Lower leg skin (tissue), 4 donors: ENCODE data around the gene VEGFD. TPM values are rescaled to one million over a fixed set of nuclear protein-coding genes. Genes with fewer than 3 reads are reported as not detected.

Experiments used
- DNase-seq, 2 donors: peaks; one replicate each; pipeline ENCODE4 v3.0.0-alpha.2; 2019; ENCODE audit warnings: low spot score in 2 of 2
- H3K4me3 ChIP-seq: fragments of 200-600 bp; sonication (generic); 2 replicates; pipeline ENCODE4 v1.5.1; 2017; ENCODE audit warnings: mild to moderate bottlenecking, low read depth; ENCODE audit not compliant: poor library complexity, severe bottlenecking
- CTCF ChIP-seq, 3 donors: fragments of 450-650 bp; IDR thresholded peaks; one replicate each; pipeline ENCODE4 v1.5.1; 2016; ENCODE audit warnings: antibody characterized with exemption in 3 of 3, mild to moderate bottlenecking in 3 of 3, moderate library complexity in 2 of 3
- POLR2A ChIP-seq, 2 donors: fragments of 450-650 bp; IDR thresholded peaks; one replicate each; pipeline ENCODE4 v1.6.1; 2016 to 2017; ENCODE audit warnings: antibody characterized with exemption in 2 of 2, mild to moderate bottlenecking in 1 of 2, moderate library complexity in 1 of 2
- WGBS, 2 donors: methylation state at CpG; one replicate each; pipeline ENCODE4 v1.1.5; 2018; 5-methylcytosine and 5-hydroxymethylcytosine counted together
- intact Hi-C: fragments of 100-400 bp; cut with DNase I; formaldehyde crosslinking; loops from one replicate; pipeline ENCODE4 v1.15.0; 2023; ENCODE audit warnings: low total_unique reads
- total RNA-seq, 4 donors: library from RNA; depleted of rRNA; stranded (reverse); fragments of >200 nt; gene quantifications; one replicate each; pipeline ENCODE4 v1.1.0, GENCODE V29; 2016

Gene VEGFD
- total RNA-seq, 4 donors from 2014 or later = 1.5 to 1.8 TPM; not detected in 2

DNA sequence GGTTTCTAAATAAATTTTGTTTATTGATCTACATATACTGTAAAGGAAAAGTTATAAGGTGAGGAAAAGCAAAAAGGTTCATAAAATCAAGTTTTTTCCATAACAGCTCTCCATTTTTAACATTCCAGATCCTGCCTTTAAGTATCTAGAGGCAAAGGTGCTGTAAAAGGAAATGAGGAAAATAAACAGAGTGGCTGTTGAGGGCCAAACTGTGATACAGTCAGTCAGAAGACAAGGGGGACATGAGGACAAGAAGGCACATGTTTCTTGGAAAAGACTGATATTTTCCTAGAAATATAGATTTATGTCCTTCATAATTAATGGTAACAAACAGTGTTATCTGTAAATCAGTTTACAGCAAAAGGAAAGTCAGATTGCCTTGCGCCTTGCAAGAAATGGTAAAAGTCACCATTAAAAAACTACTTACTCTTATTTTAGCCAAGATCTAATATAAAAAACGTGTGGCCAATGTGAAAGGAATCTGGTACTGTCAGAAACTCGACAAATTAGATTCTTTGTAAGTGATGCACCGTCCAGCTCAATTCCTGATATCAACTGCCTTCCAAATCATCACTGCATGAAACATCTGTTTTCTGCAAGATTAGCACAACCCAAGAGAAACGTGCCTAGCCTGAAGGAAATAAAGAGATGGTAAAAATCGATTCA lies 34.0 kb upstream of the VEGFD start:
- TF ChIP-seq CTCF (IDR thresholded peaks at IDR 0.05) (no peak), POLR2A (IDR thresholded peaks at IDR 0.05) (no peak)
- no peak for DNase-seq
- WGBS, 2 donors = 35 to 46% methylated on average over 6 of the region's 6 CpGs
- H3K4me3 ChIP-seq = no peak overlapping the region
- intact Hi-C loops = no loop called here

DNA sequence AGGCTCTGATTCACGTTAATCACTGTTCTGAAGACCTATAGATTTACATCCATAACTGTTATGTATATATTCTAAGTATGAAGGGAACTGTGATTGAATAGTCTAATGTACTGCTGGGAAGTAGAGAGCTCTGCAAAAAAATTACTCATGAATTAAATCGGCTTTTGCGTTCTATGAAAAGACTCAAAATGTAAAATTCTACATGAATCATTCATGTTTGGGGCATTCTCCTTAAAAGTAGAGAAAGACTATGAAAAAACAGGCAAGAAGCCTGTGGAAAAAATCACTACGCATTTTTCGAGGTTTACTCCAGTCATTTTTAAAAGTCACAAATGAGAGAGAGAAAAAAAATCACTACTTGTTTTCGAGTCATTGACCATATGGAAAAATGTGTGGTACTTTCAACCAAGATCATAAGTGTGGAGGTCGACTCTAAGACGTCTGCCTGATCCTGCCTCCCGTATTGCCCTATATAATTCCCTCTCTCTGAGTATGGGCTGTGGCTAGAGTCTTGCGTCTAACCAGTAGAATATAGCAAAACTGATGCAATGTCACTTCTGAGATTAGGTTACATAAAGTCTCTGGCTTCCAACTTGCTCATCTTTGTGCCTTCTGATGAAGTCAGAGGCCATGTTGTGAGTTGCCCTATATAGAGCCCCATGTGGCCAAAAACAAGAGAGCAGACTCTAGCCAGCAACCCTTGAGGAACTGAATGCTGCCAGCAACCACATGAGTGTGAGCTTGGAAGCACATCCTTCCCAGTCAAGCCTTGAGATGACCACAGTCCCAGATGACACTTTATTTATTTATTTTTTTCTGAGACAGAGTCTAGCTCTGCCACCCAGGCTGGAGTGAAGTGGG lies 32.1 kb upstream of the VEGFD start:
- WGBS, 2 donors = 75 to 84% methylated on average over 10 of the region's 10 CpGs
- H3K4me3 ChIP-seq = no peak overlapping the region
- no peak for DNase-seq
- intact Hi-C loops = no loop called here
- TF ChIP-seq POLR2A (IDR thresholded peaks at IDR 0.05) = no peak
- TF ChIP-seq CTCF (IDR thresholded peaks at IDR 0.05) = no peak

GRCh38 chrX:15413101-15413500 lies 28.9 kb upstream of the VEGFD start:
- intact Hi-C loops = no loop called here
- 76 to 86% methylated on average over 6 of the region's 6 CpGs for WGBS, 2 donors
- H3K4me3 ChIP-seq = no peak overlapping the region
- no peak for DNase-seq
- TF ChIP-seq CTCF (IDR thresholded peaks at IDR 0.05) (no peak), POLR2A (IDR thresholded peaks at IDR 0.05) (no peak)

DNA sequence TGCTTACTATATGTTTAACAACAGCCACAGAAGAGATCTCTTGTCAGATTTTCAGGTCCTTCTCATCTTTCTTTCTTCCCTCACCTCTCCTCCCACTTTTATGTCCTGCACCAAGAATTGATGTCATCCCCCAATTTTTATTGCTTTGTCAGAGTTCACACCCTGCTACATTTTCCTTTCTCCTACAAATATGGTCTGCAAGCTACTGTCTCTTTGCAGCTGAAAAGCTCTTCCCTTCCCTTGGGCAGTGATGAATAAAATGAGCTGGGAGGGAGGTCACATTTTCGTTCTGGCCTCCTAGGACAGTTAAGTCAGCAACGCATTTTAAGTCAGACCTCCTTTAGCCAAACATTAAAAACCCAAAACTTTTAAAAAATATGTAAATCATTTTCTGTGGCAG lies 26.7 kb upstream of the VEGFD start:
- H3K4me3 ChIP-seq = no peak overlapping the region
- DNase-seq = no peak
- TF ChIP-seq POLR2A (IDR thresholded peaks at IDR 0.05) (no peak), CTCF (IDR thresholded peaks at IDR 0.05) (no peak)
- intact Hi-C loops = no loop called here
- 49 to 56% methylated on average over 2 of the region's 2 CpGs for WGBS, 2 donors

- no peak for DNase-seq
- TF ChIP-seq POLR2A (IDR thresholded peaks at IDR 0.05) = no peak
- no peak for TF ChIP-seq CTCF (IDR thresholded peaks at IDR 0.05)
- no peak overlapping the region for H3K4me3 ChIP-seq
- intact Hi-C loops = no loop called here
These were observed 26.2 kb upstream of the VEGFD start for GRCh38 chrX:15410430-15410829.
